Ovary (tissue), 9 donors: ENCODE measurements around the gene TMEM255A. TPM values are rescaled to one million over a fixed set of nuclear protein-coding genes. Genes with fewer than 3 reads are reported as not detected.

Experiments used
- DNase-seq, 5 donors: peaks; one replicate each; pipeline ENCODE4 v3.0.0-alpha.2; 2019 to 2020
- H3K27ac ChIP-seq, 2 donors: fragments of 200-600 bp; one replicate each; pipeline versions ENCODE4 v1.5.1 to v1.8.0; 2019 to 2022
- H3K27me3 ChIP-seq: fragments of 200-600 bp; one replicate; pipeline ENCODE4 v1.8.0; 2022
- H3K36me3 ChIP-seq: fragments of 200-600 bp; sonication (generic); one replicate; pipeline ENCODE4 v1.5.1; 2019
- H3K4me1 ChIP-seq: one replicate; pipeline ENCODE4 v1.8.1; 2013; ENCODE audit warnings: mild to moderate bottlenecking, moderate library complexity; ENCODE audit not compliant: insufficient read depth
- H3K4me3 ChIP-seq: fragments of 200-600 bp; sonication (generic); one replicate; pipeline ENCODE4 v1.5.1; 2017
- H3K9me3 ChIP-seq, 2 donors: fragments of 200-600 bp in 1 of 2; sonication (generic) in 1 of 2; one replicate each; pipeline versions ENCODE4 v1.5.1 to v1.8.1; 2013 to 2019; ENCODE audit warnings: mild to moderate bottlenecking in 1 of 2, moderate library complexity in 1 of 2
- EP300 ChIP-seq: sonication (generic); formaldehyde crosslinking; IDR thresholded peaks from one replicate; pipeline ENCODE4 v1.6.1; 2017; ENCODE audit warnings: antibody characterized with exemption
- POLR2A ChIP-seq: fragments of 450-650 bp; IDR thresholded peaks from one replicate; pipeline ENCODE4 v1.6.1; 2017; ENCODE audit warnings: antibody characterized with exemption, mild to moderate bottlenecking, moderate library complexity
- WGBS, 3 donors: extraction: QIAGEN DNeasy Blood & Tissue Kit in 1 of 3; methylation state at CpG; one replicate each; pipeline versions ENCODE4 v1.1.5 to v1.1.7; 2013 to 2017; 5-methylcytosine and 5-hydroxymethylcytosine counted together
- intact Hi-C, 4 donors: fragments of 100-400 bp; cut with DNase I; formaldehyde crosslinking; loops; one replicate each; pipeline versions ENCODE4 v1.11.0 to v1.15.1; 2022 to 2023
- polyA plus RNA-seq, 2 donors: library from polyadenylated mRNA; stranded (reverse); fragments of 200-250 nt in 1 of 2; fragments of 350-450 nt in 1 of 2; fragmentation: Illumina TruSeq in 1 of 2; extraction: RNeasy Lipid Tissue Mini Kit (QIAGEN cat#74804) in 1 of 2; gene quantifications; one replicate each; pipeline ENCODE4 v1.2.3, GENCODE V29; 2013 to 2014
- total RNA-seq, 7 donors: library from RNA; depleted of rRNA in 2 of 7; stranded (reverse); fragments of >200 nt in 2 of 7; fragmentation: NEBNext Ultra II Directional in 3 of 7; extraction: Animal tissue kit (Norgen Biotek cat#: 25700) in 3 of 7; gene quantifications; one replicate each; pipeline versions ENCODE4 v1.1.0 to v1.2.4, GENCODE V29; 2016 to 2023
- TF ChIP-seq, protein P1 (sequence below), 3 donors: fragments of 450-650 bp in 2 of 3; fragments of 200-600 bp in 1 of 3; IDR thresholded peaks; one replicate each; pipeline versions ENCODE4 v1.5.1 to v1.8.0; 2016 to 2022; ENCODE audit warnings: antibody characterized with exemption in 3 of 3, mild to moderate bottlenecking in 1 of 3
- donor health status: DM: no; HTN: no; CAD: no; lungs with moderate emphysema.
- donor health status: DM: no; HTN: no; CAD: no.
- donor health status: Bipolar disorder and iron deficiency.
- donor health status: DM: yes; HTN: yes; CAD: no.
- donor health status: DM: no; HTN: no; CAD: no.
- donor health status: DM: yes; HTN: yes; CAD: no.

The TMEM255A gene
- total and polyA plus RNA-seq, 9 donors = 6.7 to 25.2 (median 16.3) TPM

DNA sequence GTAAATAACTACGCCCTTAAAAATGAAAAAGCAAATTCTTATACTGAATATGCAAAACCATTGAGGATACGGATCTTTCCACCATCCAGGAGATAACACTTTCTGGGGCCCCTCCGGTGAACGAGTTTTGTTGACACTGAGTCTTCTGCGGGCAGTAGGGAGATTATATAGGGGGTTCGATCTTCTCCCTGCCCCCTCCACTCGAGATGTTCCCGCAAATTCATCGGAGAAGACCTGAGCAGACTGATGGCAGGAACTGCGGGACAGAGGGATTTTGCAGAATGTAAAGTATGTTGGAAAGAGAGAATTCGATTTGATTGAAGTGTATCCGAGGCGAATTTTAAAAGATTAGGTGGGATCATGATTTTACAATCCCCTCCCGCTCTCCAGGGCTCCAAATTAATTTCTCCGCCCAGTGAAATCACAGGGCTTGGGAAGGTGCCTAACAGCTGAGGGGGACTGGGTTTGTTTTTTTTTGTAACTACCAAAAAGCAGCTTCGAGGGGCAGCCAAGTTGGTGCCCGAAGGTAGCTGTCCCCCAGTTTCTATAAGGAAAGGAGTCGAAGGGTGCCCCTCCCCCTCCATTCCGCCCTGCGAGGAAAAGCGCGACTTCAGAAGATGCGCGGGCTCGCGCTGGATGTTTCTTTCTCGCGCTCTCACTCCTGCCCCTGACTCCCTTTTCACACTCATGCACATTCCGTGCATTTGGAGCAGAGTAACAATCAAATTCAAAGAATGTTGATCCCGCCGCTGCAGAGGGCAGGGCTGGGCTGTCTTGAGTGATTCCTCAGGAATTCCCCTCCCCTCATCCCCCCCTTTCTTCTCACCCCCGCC lies 1.2 kb downstream of the TMEM255A start:
- DNase-seq = peak; percentile 28 to 60 (median 41)
- peak overlapping the region; percentile 44 for H3K4me3 ChIP-seq
- intact Hi-C loops = loop anchor here in 1 of 4 donors (5.0 kb wide), 1 partner anchor 157 kb away; the partner anchor contains the start of gene LAMP2
- H3K36me3 ChIP-seq = no peaks in the 10 kb centered on the region
- peak overlapping the region in 1 of 2 donors; percentile 65 for H3K27ac ChIP-seq
- TF ChIP-seq EP300 (no peak), POLR2A (no peak)
- TF ChIP-seq, protein P1, sequence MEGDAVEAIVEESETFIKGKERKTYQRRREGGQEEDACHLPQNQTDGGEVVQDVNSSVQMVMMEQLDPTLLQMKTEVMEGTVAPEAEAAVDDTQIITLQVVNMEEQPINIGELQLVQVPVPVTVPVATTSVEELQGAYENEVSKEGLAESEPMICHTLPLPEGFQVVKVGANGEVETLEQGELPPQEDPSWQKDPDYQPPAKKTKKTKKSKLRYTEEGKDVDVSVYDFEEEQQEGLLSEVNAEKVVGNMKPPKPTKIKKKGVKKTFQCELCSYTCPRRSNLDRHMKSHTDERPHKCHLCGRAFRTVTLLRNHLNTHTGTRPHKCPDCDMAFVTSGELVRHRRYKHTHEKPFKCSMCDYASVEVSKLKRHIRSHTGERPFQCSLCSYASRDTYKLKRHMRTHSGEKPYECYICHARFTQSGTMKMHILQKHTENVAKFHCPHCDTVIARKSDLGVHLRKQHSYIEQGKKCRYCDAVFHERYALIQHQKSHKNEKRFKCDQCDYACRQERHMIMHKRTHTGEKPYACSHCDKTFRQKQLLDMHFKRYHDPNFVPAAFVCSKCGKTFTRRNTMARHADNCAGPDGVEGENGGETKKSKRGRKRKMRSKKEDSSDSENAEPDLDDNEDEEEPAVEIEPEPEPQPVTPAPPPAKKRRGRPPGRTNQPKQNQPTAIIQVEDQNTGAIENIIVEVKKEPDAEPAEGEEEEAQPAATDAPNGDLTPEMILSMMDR (IDR thresholded peaks at IDR 0.05) = no peak
- WGBS, 3 donors = 35 to 39% (median 36%) methylated on average over 32 of the region's 32 CpGs
- H3K4me1 ChIP-seq = no peaks in the 10 kb centered on the region
- H3K9me3 ChIP-seq = no peaks in the 10 kb centered on the region
- H3K27me3 ChIP-seq = no peaks in the 10 kb centered on the region

DNA sequence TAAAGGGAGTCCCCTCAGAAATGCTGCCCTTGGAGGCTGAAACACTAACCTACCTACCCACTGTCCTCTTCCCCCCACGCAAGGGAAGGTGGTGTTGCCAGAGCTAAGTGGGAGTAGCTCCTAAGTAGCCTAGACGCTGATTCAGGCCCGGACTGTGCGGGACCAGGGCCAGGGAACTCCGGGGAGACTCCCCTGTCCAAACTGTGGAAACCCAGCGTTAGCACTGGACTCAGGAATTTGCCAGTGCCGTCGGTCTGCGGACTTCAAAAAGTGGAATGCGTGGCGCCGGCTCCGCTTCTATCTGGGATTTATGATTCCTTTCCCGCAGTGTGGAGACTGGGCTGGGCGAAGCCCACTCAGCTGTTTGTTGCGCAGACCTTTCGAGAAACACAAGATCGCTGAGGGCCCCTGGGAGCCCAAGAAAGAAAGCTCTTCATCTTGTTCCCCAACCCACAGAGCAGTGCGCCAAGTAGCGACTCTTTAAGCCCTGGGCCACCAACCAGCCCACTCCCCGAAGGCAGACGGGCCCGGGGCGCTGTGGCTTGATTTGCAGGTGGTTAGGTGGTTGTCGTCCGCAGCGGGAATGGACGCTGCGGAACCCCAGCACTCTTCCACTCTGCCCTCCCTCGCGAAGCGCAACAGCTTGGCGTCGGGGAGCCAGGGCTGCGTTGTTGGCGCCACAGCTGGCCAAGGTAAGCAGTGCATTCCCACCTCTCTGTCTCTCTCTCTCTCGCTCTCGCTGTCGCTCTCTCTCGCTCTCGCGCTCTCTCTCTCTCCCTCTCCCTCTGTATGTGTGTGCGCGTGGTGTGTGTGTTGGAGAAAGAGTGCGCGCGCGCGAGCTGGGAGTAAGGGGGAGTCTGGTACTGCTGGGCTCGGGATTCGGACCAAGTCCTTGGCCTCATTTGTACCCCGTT lies 2.0 kb downstream of the TMEM255A start:
- WGBS, 3 donors = 28 to 41% (median 31%) methylated on average over 52 of the region's 52 CpGs
- H3K27me3 ChIP-seq = no peaks in the 10 kb centered on the region
- intact Hi-C loops = no loop called here

DNA sequence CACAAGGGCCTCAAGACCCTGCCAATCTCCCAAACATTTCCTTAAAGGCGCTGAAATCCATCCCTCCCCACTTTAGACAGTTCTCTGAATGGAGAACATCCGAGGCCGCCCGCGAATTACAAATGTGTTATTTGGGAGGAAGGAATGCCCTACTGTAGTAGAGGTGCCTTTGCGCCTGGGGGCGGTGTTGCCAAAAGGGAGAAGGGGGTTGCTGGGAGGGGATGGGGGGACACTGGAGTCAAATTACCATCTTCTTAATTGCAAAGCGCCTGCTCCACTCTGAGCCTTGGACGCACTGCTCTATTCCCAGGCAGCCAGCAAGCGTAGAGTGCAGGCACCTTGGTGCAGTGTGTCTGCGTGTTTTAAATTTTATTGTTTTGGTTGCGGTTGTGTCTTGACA lies 2.7 kb downstream of the TMEM255A start:
- no peaks in the 10 kb centered on the region for H3K4me1 ChIP-seq
- H3K36me3 ChIP-seq = no peaks in the 10 kb centered on the region
- H3K4me3 ChIP-seq = no peak overlapping the region
- no peaks in the 10 kb centered on the region for H3K9me3 ChIP-seq
- TF ChIP-seq POLR2A = no peak
- intact Hi-C loops = no loop called here
- no peak overlapping the region for H3K27ac ChIP-seq
- no peaks in the 10 kb centered on the region for H3K27me3 ChIP-seq
- peak; percentile 29 to 53 (median 38) for DNase-seq
- 29 to 43% (median 40%) methylated on average over 12 of the region's 12 CpGs for WGBS, 3 donors

More for the DNA sequence above, 2.0 kb downstream of the TMEM255A start:
- Histone ChIP-seq H3K27ac (peak overlapping the region in 1 of 2 donors; percentile 11), H3K36me3 (no peaks in the 10 kb centered on the region), H3K4me1 (no peaks in the 10 kb centered on the region), H3K9me3 (no peaks in the 10 kb centered on the region), H3K4me3 (peak overlapping the region; percentile 44)
- peak; percentile 73 to 83 (median 81) for DNase-seq
- no peak for TF ChIP-seq EP300
- TF ChIP-seq, protein P1 (IDR thresholded peaks at IDR 0.05) = peak; percentile 18 to 43 (median 32)
- peak; percentile 14 for TF ChIP-seq POLR2A

DNA sequence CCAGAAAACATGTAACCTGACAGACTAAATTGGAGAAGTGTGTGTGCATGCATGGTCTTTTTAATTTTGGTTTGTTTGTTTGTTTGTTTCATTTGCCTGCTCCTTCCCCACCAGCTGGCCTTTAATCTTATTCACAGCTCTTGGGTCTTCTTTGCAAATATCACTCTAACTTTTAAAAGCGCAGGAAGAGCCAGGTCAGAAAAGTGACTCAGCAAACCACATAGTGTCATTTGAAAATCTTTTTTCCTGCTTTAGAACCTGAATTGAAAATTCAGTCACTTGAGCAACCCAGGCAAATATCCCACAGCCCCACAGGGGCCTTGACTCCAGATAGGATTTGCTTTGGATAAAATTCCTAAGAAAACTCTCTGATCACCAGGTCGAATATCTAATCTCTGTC lies 4.6 kb downstream of the TMEM255A start:
- TF ChIP-seq POLR2A (no peak), EP300 (no peak)
- TF ChIP-seq, protein P1 (IDR thresholded peaks at IDR 0.05) = no peak
- no peaks in the 10 kb centered on the region for H3K27me3 ChIP-seq
- no peaks in the 10 kb centered on the region for H3K9me3 ChIP-seq
- no peak for DNase-seq
- no peaks in the 10 kb centered on the region for H3K4me1 ChIP-seq
- 63 to 75% (median 73%) methylated on average over 2 of the region's 2 CpGs for WGBS, 3 donors
- H3K36me3 ChIP-seq = no peaks in the 10 kb centered on the region
- H3K27ac ChIP-seq = no peak overlapping the region
- intact Hi-C loops = no loop called here
- H3K4me3 ChIP-seq = no peak overlapping the region
